ENCODE measurements around the gene PRLH.

Gene PRLH

GRCh38 chr2:237530472-237531433 is 35.6 kb upstream of the PRLH start:
- peaks cover 5% of the 10 kb centered on the region for H3K4me1 ChIP-seq (ENCODE audit: control insufficient read depth, insufficient read depth, low read length, poor library complexity, severe bottlenecking)
- 93% methylated on average over 11 to 12 of the region's 12 CpGs for WGBS, 2 experiments (ENCODE audit: insufficient coverage in 2 of 2)
- no peak overlapping the region for H3K4me3 ChIP-seq (ENCODE audit: extremely low read depth, insufficient read depth, low read length, poor library complexity, severe bottlenecking)
- no peak overlapping the region for H3K27ac ChIP-seq (ENCODE audit: low read depth, low read length, severe bottlenecking)
- H3K9me3 ChIP-seq (ENCODE audit: control insufficient read depth, low read length), result peaks cover 4% of the 10 kb centered on the region
- peaks cover 8% of the 10 kb centered on the region for H3K36me3 ChIP-seq (ENCODE audit: control insufficient read depth, insufficient read depth, low read length)

- WGBS, 2 experiments (ENCODE audit: insufficient coverage in 2 of 2), result 68 to 79% methylated on average over 8 to 11 of the region's 11 CpGs
- Histone ChIP-seq H3K36me3 (ENCODE audit: control insufficient read depth, insufficient read depth, low read length) (peaks cover 7% of the 10 kb centered on the region), H3K27ac (ENCODE audit: low read depth, low read length, severe bottlenecking) (peak overlapping the region; percentile 23), H3K4me1 (ENCODE audit: control insufficient read depth, insufficient read depth, low read length, poor library complexity, severe bottlenecking) (peaks cover 5% of the 10 kb centered on the region), H3K9me3 (ENCODE audit: control insufficient read depth, low read length) (peaks cover 4% of the 10 kb centered on the region), H3K4me3 (ENCODE audit: extremely low read depth, insufficient read depth, low read length, poor library complexity, severe bottlenecking) (no peak overlapping the region)
Measured at GRCh38 chr2:237532160-237532559, 34.2 kb upstream of the PRLH start.

- Histone ChIP-seq H3K9me3 (ENCODE audit: control insufficient read depth, low read length) (peaks cover 4% of the 10 kb centered on the region), H3K36me3 (ENCODE audit: control insufficient read depth, insufficient read depth, low read length) (no peaks in the 10 kb centered on the region), H3K27ac (ENCODE audit: low read depth, low read length, severe bottlenecking) (no peak overlapping the region), H3K4me3 (ENCODE audit: extremely low read depth, insufficient read depth, low read length, poor library complexity, severe bottlenecking) (no peak overlapping the region), H3K4me1 (ENCODE audit: control insufficient read depth, insufficient read depth, low read length, poor library complexity, severe bottlenecking) (peaks cover 5% of the 10 kb centered on the region)
- WGBS, 2 experiments (ENCODE audit: insufficient coverage in 2 of 2), result 92 to 93% methylated on average over 5 of the region's 7 CpGs
Measured at GRCh38 chr2:237533668-237534161, 32.7 kb upstream of the PRLH start.

- Histone ChIP-seq H3K27ac (ENCODE audit: low read depth, low read length, severe bottlenecking) (no peak overlapping the region), H3K4me1 (ENCODE audit: control insufficient read depth, insufficient read depth, low read length, poor library complexity, severe bottlenecking) (peaks cover 5% of the 10 kb centered on the region), H3K9me3 (ENCODE audit: control insufficient read depth, low read length) (peaks cover 4% of the 10 kb centered on the region), H3K4me3 (ENCODE audit: extremely low read depth, insufficient read depth, low read length, poor library complexity, severe bottlenecking) (no peak overlapping the region), H3K36me3 (ENCODE audit: control insufficient read depth, insufficient read depth, low read length) (no peaks in the 10 kb centered on the region)
- WGBS, 2 experiments (ENCODE audit: insufficient coverage in 2 of 2), result 100% methylated on average over 1 of the region's 1 CpG; no CpG with 5 or more reads in 1 of the 2 experiments
Measured at GRCh38 chr2:237534380-237534779, 32.0 kb upstream of the PRLH start.

- 93 to 97% methylated on average over 3 to 4 of the region's 8 CpGs for WGBS, 2 experiments (ENCODE audit: insufficient coverage in 2 of 2)
- H3K27ac ChIP-seq (ENCODE audit: low read depth, low read length, severe bottlenecking), result no peak overlapping the region
- no peaks in the 10 kb centered on the region for H3K36me3 ChIP-seq (ENCODE audit: control insufficient read depth, insufficient read depth, low read length)
- H3K4me3 ChIP-seq (ENCODE audit: extremely low read depth, insufficient read depth, low read length, poor library complexity, severe bottlenecking), result no peak overlapping the region
- peaks cover 4% of the 10 kb centered on the region for H3K9me3 ChIP-seq (ENCODE audit: control insufficient read depth, low read length)
- H3K4me1 ChIP-seq (ENCODE audit: control insufficient read depth, insufficient read depth, low read length, poor library complexity, severe bottlenecking), result peaks cover 5% of the 10 kb centered on the region
Measured at GRCh38 chr2:237535385-237536082, 30.8 kb upstream of the PRLH start.

GRCh38 chr2:237536083-237536415 is 30.3 kb upstream of the PRLH start:
- Histone ChIP-seq H3K4me1 (ENCODE audit: control insufficient read depth, insufficient read depth, low read length, poor library complexity, severe bottlenecking) (peaks cover 5% of the 10 kb centered on the region), H3K4me3 (ENCODE audit: extremely low read depth, insufficient read depth, low read length, poor library complexity, severe bottlenecking) (no peak overlapping the region), H3K9me3 (ENCODE audit: control insufficient read depth, low read length) (peaks cover 4% of the 10 kb centered on the region), H3K27ac (ENCODE audit: low read depth, low read length, severe bottlenecking) (no peak overlapping the region), H3K36me3 (ENCODE audit: control insufficient read depth, insufficient read depth, low read length) (no peaks in the 10 kb centered on the region)
- WGBS, 2 experiments (ENCODE audit: insufficient coverage in 2 of 2), result 84 to 94% methylated on average over 5 of the region's 5 CpGs

GRCh38 chr2:237536617-237537016 is 29.8 kb upstream of the PRLH start:
- peaks cover 4% of the 10 kb centered on the region for H3K9me3 ChIP-seq (ENCODE audit: control insufficient read depth, low read length)
- H3K4me3 ChIP-seq (ENCODE audit: extremely low read depth, insufficient read depth, low read length, poor library complexity, severe bottlenecking), result no peak overlapping the region
- WGBS, 2 experiments (ENCODE audit: insufficient coverage in 2 of 2), result 91 to 96% methylated on average over 7 to 9 of the region's 9 CpGs
- H3K36me3 ChIP-seq (ENCODE audit: control insufficient read depth, insufficient read depth, low read length), result no peaks in the 10 kb centered on the region
- H3K27ac ChIP-seq (ENCODE audit: low read depth, low read length, severe bottlenecking), result no peak overlapping the region
- peaks cover 5% of the 10 kb centered on the region for H3K4me1 ChIP-seq (ENCODE audit: control insufficient read depth, insufficient read depth, low read length, poor library complexity, severe bottlenecking)

GRCh38 chr2:237538001-237538720 is 28.2 kb upstream of the PRLH start:
- H3K9me3 ChIP-seq (ENCODE audit: control insufficient read depth, low read length), result peaks cover 4% of the 10 kb centered on the region
- no peaks in the 10 kb centered on the region for H3K36me3 ChIP-seq (ENCODE audit: control insufficient read depth, insufficient read depth, low read length)
- no peaks in the 10 kb centered on the region for H3K4me1 ChIP-seq (ENCODE audit: control insufficient read depth, insufficient read depth, low read length, poor library complexity, severe bottlenecking)
- no peak overlapping the region for H3K4me3 ChIP-seq (ENCODE audit: extremely low read depth, insufficient read depth, low read length, poor library complexity, severe bottlenecking)
- H3K27ac ChIP-seq (ENCODE audit: low read depth, low read length, severe bottlenecking), result no peak overlapping the region
- WGBS, 2 experiments (ENCODE audit: insufficient coverage in 2 of 2), result 87 to 88% methylated on average over 25 to 28 of the region's 29 CpGs

GRCh38 chr2:237538901-237539300 is 27.5 kb upstream of the PRLH start:
- H3K36me3 ChIP-seq (ENCODE audit: control insufficient read depth, insufficient read depth, low read length), result no peaks in the 10 kb centered on the region
- H3K4me1 ChIP-seq (ENCODE audit: control insufficient read depth, insufficient read depth, low read length, poor library complexity, severe bottlenecking), result no peaks in the 10 kb centered on the region
- 95 to 97% methylated on average over 13 to 18 of the region's 18 CpGs for WGBS, 2 experiments (ENCODE audit: insufficient coverage in 2 of 2)
- H3K4me3 ChIP-seq (ENCODE audit: extremely low read depth, insufficient read depth, low read length, poor library complexity, severe bottlenecking), result no peak overlapping the region
- H3K27ac ChIP-seq (ENCODE audit: low read depth, low read length, severe bottlenecking), result no peak overlapping the region
- H3K9me3 ChIP-seq (ENCODE audit: control insufficient read depth, low read length), result peaks cover 4% of the 10 kb centered on the region

GRCh38 chr2:237539681-237540080 is 26.7 kb upstream of the PRLH start:
- H3K27ac ChIP-seq (ENCODE audit: low read depth, low read length, severe bottlenecking), result no peak overlapping the region
- 83 to 100% methylated on average over 2 to 3 of the region's 6 CpGs for WGBS, 2 experiments (ENCODE audit: insufficient coverage in 2 of 2)
- H3K4me3 ChIP-seq (ENCODE audit: extremely low read depth, insufficient read depth, low read length, poor library complexity, severe bottlenecking), result no peak overlapping the region
- H3K36me3 ChIP-seq (ENCODE audit: control insufficient read depth, insufficient read depth, low read length), result no peaks in the 10 kb centered on the region
- H3K9me3 ChIP-seq (ENCODE audit: control insufficient read depth, low read length), result peaks cover 4% of the 10 kb centered on the region
- H3K4me1 ChIP-seq (ENCODE audit: control insufficient read depth, insufficient read depth, low read length, poor library complexity, severe bottlenecking), result no peaks in the 10 kb centered on the region

Data from mesodermal cell (in vitro differentiated cells).